Smooth muscle cell (in vitro differentiated cells): ENCODE measurements around the gene PTH1R. TPM values are rescaled to one million over a fixed set of nuclear protein-coding genes. Genes with fewer than 3 reads are reported as not detected.

Source experiments
- DNase-seq: peaks from one replicate; lab custom pipeline; 2025; ENCODE audit not compliant: unreplicated experiment; lab: John Stamatoyannopoulos, UW
- H2AFZ ChIP-seq: fragments of 200-600 bp; sonication (generic); 2 replicates; pipeline ENCODE4 v1.6.0; 2016; ENCODE audit warnings: antibody characterized with exemption, low read depth, mild to moderate bottlenecking
- H3F3A ChIP-seq: fragments of 200-600 bp; sonication (generic); 2 replicates; pipeline ENCODE4 v1.6.0; 2017; ENCODE audit warnings: antibody characterized with exemption, low read depth
- H3K27ac ChIP-seq: fragments of 200-600 bp; sonication (generic); 2 replicates; pipeline ENCODE4 v1.5.1; 2016; ENCODE audit warnings: low read depth, mild to moderate bottlenecking
- H3K27me3 ChIP-seq: fragments of 200-600 bp; sonication (generic); 2 replicates; pipeline ENCODE4 v1.6.1; 2016; ENCODE audit warnings: low read depth, mild to moderate bottlenecking
- H3K36me3 ChIP-seq: fragments of 200-600 bp; sonication (generic); 2 replicates; pipeline ENCODE4 v1.5.1; 2016; ENCODE audit warnings: low read depth
- H3K4me1 ChIP-seq: fragments of 200-600 bp; sonication (generic); 2 replicates; pipeline ENCODE4 v1.5.1; 2016; ENCODE audit warnings: low read depth
- H3K4me2 ChIP-seq: fragments of 200-600 bp; sonication (generic); 2 replicates; pipeline ENCODE4 v1.6.0; 2016; ENCODE audit warnings: mild to moderate bottlenecking
- H3K4me3 ChIP-seq: fragments of 200-600 bp; sonication (generic); 2 replicates; pipeline ENCODE4 v1.5.1; 2016; ENCODE audit warnings: mild to moderate bottlenecking
- H3K79me2 ChIP-seq: fragments of 200-600 bp; sonication (generic); 2 replicates; pipeline ENCODE4 v1.6.0; 2016; ENCODE audit warnings: low read depth, mild to moderate bottlenecking
- H3K9ac ChIP-seq: fragments of 200-600 bp; sonication (generic); 2 replicates; pipeline ENCODE4 v1.6.0; 2016; ENCODE audit warnings: low read depth
- H3K9me3 ChIP-seq: fragments of 200-600 bp; sonication (generic); replicated peaks from 2 replicates; pipeline ENCODE4 v1.5.1; 2016; ENCODE audit warnings: low read depth
- H4K20me1 ChIP-seq: fragments of 200-600 bp; sonication (generic); 2 replicates; pipeline ENCODE4 v1.6.0; 2016; ENCODE audit warnings: low read depth
- CTCF ChIP-seq: fragments of 200-600 bp; sonication (generic); IDR thresholded peaks from 2 replicates; pipeline ENCODE4 v1.5.1; 2017; ENCODE audit warnings: borderline replicate concordance, mild to moderate bottlenecking, antibody characterized with exemption; ENCODE audit not compliant: insufficient read depth, poor library complexity, severe bottlenecking
- WGBS: methylation state at CpG from one replicate; pipeline ENCODE4 v1.1.7; 2016; ENCODE audit warnings: low lambda C conversion rate; 5-methylcytosine and 5-hydroxymethylcytosine counted together
- polyA plus RNA-seq: library from polyadenylated mRNA; unstranded; fragments of >200 nt; fragmentation: Nextera tagmentation; extraction: Ambion mirVana; gene quantifications from 2 replicates; pipeline ENCODE4 v1.2.1, GENCODE V29; 2016
- total RNA-seq: library from RNA; depleted of rRNA; stranded (reverse); fragments of >200 nt; gene quantifications from 2 replicates; pipeline ENCODE4 v1.2.3, GENCODE V29; 2014

Gene PTH1R
- total and polyA plus RNA-seq, 2 experiments from 2014 or later, result 17.7 to 50.6 TPM

- Histone ChIP-seq H2AFZ (no peak overlapping the region), H3K79me2 (peaks cover 94% of the 10 kb centered on the region), H3K4me1 (peaks cover 13% of the 10 kb centered on the region), H3K36me3 (no peaks in the 10 kb centered on the region), H3K9me3 (no peaks in the 10 kb centered on the region), H3K9ac (no peak overlapping the region), H3K4me2 (no peak overlapping the region), H4K20me1 (peaks cover 100% of the 10 kb centered on the region), H3K27ac (peak overlapping the region; percentile 83), H3F3A (peaks cover 3% of the 10 kb centered on the region), H3K4me3 (no peak overlapping the region), H3K27me3 (no peaks in the 10 kb centered on the region)
- DNase-seq, result no peak
- no peak for TF ChIP-seq CTCF
- 65% methylated on average over 6 of the region's 6 CpGs for WGBS
These were observed 68.9 kb downstream of the PTH1R start for GRCh38 chr3:46946416-46946815.

DNA sequence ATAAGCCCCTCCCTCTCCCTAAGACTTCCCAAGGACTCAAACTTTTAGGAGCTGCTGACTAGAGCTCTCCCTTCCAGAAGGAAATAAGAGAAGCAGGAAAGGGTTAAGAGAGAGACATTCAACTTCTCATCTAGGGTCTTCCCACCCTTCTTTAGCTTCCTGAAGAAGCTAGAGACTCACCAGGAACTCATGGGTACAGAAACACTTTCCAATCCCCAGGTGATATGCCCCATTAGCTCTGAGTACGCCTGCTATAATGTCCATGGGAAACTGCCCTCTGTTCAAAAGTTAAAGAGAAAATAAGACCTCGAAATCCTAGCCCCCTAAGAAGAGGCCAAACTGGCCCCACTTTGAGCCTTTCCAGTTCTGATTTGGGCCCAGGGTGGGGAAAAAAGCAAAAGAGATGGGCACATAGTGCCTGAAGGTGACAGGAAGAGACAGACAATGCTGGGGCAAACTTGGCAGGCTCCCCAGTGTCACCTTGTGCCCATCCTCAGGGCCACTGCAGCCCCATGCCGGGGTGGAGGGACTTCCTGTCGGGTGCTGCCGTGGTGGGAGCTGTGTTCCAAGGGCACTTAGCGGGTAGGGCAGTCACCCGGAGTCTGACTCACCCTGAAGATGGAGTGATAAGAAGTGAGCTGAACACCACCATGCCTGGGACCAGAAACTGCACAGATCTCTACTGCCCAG lies 69.5 kb downstream of the PTH1R start:
- no peak for TF ChIP-seq CTCF
- DNase-seq, result no peak
- peaks cover 97% of the 10 kb centered on the region for H4K20me1 ChIP-seq
- H3K4me3 ChIP-seq, result no peak overlapping the region
- H3K27ac ChIP-seq, result peak overlapping the region; percentile 83
- no peaks in the 10 kb centered on the region for H3K9me3 ChIP-seq
- peak overlapping the region; percentile 60 for H3K9ac ChIP-seq
- no peak overlapping the region for H2AFZ ChIP-seq
- WGBS, result 19% methylated on average over 7 of the region's 7 CpGs
- no peaks in the 10 kb centered on the region for H3K36me3 ChIP-seq
- H3K27me3 ChIP-seq, result no peaks in the 10 kb centered on the region
- H3F3A ChIP-seq, result peaks cover 3% of the 10 kb centered on the region
- peaks cover 91% of the 10 kb centered on the region for H3K79me2 ChIP-seq
- H3K4me1 ChIP-seq, result peaks cover 13% of the 10 kb centered on the region
- no peak overlapping the region for H3K4me2 ChIP-seq

DNA sequence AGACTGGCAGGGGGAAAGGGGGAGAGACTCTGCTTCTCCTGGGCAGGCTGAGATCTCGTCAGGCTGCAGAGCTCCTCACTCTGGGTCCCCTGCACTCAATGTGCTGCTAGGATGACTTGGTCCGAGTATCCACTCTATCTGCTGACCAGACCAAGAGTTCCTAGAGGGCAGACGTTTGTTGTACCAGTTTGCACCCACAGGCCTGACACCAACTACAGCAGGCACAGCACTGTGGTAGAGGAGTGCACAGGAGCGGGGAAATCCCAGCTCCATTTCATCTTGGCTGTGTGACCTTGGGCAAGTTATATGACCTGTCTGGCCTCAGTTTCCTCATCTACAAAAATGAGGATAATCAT lies 70.0 kb downstream of the PTH1R start:
- no peaks in the 10 kb centered on the region for H3K27me3 ChIP-seq
- H3K36me3 ChIP-seq, result no peaks in the 10 kb centered on the region
- peak overlapping the region; percentile 83 for H3K27ac ChIP-seq
- H2AFZ ChIP-seq, result no peak overlapping the region
- TF ChIP-seq CTCF, result no peak
- peak overlapping the region; percentile 60 for H3K9ac ChIP-seq
- H3K4me1 ChIP-seq, result peaks cover 13% of the 10 kb centered on the region
- H3F3A ChIP-seq, result peaks cover 3% of the 10 kb centered on the region
- 71% methylated on average over 4 of the region's 4 CpGs for WGBS
- H3K4me3 ChIP-seq, result no peak overlapping the region
- H4K20me1 ChIP-seq, result peaks cover 97% of the 10 kb centered on the region
- peaks cover 91% of the 10 kb centered on the region for H3K79me2 ChIP-seq
- no peak for DNase-seq
- H3K4me2 ChIP-seq, result peak overlapping the region; percentile 49
- H3K9me3 ChIP-seq, result no peaks in the 10 kb centered on the region
